AG10803 (cell line): ENCODE results near the gene KDM6A.
"Not testable (repeated sequence)": the region's sequence is repeated elsewhere in the genome, so short reads cannot be mapped to it uniquely, and the experiment has no call there.

Experiments
- DNase-seq: peaks from one replicate; pipeline ENCODE4 v3.0.0; 2010; ENCODE audit warnings: low read depth
- H3K4me3 ChIP-seq: 2 replicates; pipeline ENCODE4 v1.5.1; 2011; ENCODE audit warnings: mild to moderate bottlenecking, low read length, control low read depth
- CTCF ChIP-seq: conservative IDR thresholded peaks from 2 replicates; pipeline ENCODE4 v1.5.1; 2011; ENCODE audit warnings: mild to moderate bottlenecking, low read length, control low read depth, inconsistent platforms

KDM6A gene

GRCh38 chrX:44931441-44931973, 58.5 kb downstream of the KDM6A start:
- no peak for DNase-seq
- H3K4me3 ChIP-seq, result no peak overlapping the region
- no peak for TF ChIP-seq CTCF

GRCh38 chrX:44935172-44935571, 62.2 kb downstream of the KDM6A start:
- no peak for DNase-seq
- no peak for TF ChIP-seq CTCF
- H3K4me3 ChIP-seq, result no peak overlapping the region

GRCh38 chrX:44935640-44936039, 62.7 kb downstream of the KDM6A start:
- DNase-seq, result no peak
- H3K4me3 ChIP-seq, result no peak overlapping the region
- no peak for TF ChIP-seq CTCF

GRCh38 chrX:44937606-44938005, 64.6 kb downstream of the KDM6A start:
- TF ChIP-seq CTCF, result no peak
- H3K4me3 ChIP-seq, result no peak overlapping the region
- DNase-seq, result no peak

GRCh38 chrX:44938111-44938510, 65.1 kb downstream of the KDM6A start:
- no peak for DNase-seq
- H3K4me3 ChIP-seq, result no peak overlapping the region
- no peak for TF ChIP-seq CTCF

- DNase-seq, H3K4me3 ChIP-seq: not testable (repeated sequence)
Measured at GRCh38 chrX:44940541-44940940, 67.6 kb downstream of the KDM6A start.

GRCh38 chrX:44943007-44943406, 70.0 kb downstream of the KDM6A start:
- no peak for TF ChIP-seq CTCF
- H3K4me3 ChIP-seq, result no peak overlapping the region
- no peak for DNase-seq

GRCh38 chrX:44944894-44945293, 71.9 kb downstream of the KDM6A start:
- DNase-seq, result no peak
- H3K4me3 ChIP-seq, result no peak overlapping the region
- TF ChIP-seq CTCF, result no peak
